Measurements from ENCODE around the gene ARHGAP15.

- TF ChIP-seq CTCF (IDR thresholded peaks at IDR 0.05), result no peak
- TF ChIP-seq POLR2AphosphoS5 (IDR thresholded peaks at IDR 0.05), result no peak
These were observed 337.2 kb downstream of the ARHGAP15 start for GRCh38 chr2:143466391-143466790.
